Subcutaneous adipose tissue (tissue), 4 donors: ENCODE results near the gene ATP6V0A1. TPM values are rescaled to one million over a fixed set of nuclear protein-coding genes. Genes with fewer than 3 reads are reported as not detected.

ENCODE experiments used
- total RNA-seq, 4 donors: library from RNA; depleted of rRNA; stranded (reverse); fragments of >200 nt; gene quantifications; one replicate each; pipeline ENCODE4 v1.1.0, GENCODE V29; 2016
- TF ChIP-seq, protein P1 (sequence below): fragments of 450-650 bp; IDR thresholded peaks from one replicate; pipeline ENCODE4 v1.5.1; 2016; ENCODE audit warnings: low read depth, mild to moderate bottlenecking, control low read depth, antibody characterized with exemption, moderate library complexity

ATP6V0A1 gene
- total RNA-seq, 4 donors from 2014 or later: 53.0 to 113 (median 56.1) TPM

DNA sequence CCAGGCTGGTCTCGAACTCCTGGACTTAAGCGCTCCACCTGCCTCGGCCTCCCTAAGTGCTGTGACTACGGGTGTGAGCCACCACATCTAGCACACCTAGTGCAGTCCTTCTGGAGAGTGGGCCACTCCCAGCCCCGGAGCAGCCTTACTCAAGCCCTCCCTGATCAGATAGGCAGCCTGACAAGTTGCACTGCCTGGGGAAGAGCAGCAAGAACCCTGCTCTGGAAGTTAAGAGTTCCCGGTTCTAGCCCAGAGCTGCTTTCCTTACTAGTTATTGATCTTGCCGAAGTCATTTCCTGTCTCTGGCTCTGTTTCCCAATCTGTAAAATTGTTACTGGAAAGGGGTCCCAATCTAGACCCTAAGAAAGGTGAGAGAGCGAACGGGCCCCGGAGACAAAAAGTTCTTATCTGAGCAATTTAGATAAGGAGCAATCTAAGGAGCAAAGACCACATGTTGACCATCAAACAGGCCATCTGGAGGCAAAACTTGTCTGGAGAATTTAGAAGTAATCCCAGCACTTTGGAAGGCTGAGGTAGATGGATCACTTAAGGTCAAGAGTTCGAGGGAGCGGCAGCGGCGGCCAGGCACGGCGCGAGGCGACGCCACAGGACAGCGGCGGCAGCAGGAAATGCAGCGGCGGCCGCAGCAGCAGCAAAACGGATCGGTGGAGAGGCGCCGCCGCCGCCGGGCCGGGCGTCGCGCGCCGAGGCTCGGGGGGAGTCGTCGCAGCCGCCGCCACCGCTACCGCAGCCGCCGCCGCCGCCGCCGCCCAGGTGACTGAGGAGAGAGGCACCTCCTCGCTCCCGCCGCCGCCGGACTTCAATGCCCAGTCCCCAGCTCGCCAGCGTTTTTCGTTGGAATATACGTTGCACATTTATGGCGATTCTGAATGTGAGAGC is 73.0 kb downstream of the ATP6V0A1 start:
- TF ChIP-seq, protein P1, sequence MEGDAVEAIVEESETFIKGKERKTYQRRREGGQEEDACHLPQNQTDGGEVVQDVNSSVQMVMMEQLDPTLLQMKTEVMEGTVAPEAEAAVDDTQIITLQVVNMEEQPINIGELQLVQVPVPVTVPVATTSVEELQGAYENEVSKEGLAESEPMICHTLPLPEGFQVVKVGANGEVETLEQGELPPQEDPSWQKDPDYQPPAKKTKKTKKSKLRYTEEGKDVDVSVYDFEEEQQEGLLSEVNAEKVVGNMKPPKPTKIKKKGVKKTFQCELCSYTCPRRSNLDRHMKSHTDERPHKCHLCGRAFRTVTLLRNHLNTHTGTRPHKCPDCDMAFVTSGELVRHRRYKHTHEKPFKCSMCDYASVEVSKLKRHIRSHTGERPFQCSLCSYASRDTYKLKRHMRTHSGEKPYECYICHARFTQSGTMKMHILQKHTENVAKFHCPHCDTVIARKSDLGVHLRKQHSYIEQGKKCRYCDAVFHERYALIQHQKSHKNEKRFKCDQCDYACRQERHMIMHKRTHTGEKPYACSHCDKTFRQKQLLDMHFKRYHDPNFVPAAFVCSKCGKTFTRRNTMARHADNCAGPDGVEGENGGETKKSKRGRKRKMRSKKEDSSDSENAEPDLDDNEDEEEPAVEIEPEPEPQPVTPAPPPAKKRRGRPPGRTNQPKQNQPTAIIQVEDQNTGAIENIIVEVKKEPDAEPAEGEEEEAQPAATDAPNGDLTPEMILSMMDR: no peak

DNA sequence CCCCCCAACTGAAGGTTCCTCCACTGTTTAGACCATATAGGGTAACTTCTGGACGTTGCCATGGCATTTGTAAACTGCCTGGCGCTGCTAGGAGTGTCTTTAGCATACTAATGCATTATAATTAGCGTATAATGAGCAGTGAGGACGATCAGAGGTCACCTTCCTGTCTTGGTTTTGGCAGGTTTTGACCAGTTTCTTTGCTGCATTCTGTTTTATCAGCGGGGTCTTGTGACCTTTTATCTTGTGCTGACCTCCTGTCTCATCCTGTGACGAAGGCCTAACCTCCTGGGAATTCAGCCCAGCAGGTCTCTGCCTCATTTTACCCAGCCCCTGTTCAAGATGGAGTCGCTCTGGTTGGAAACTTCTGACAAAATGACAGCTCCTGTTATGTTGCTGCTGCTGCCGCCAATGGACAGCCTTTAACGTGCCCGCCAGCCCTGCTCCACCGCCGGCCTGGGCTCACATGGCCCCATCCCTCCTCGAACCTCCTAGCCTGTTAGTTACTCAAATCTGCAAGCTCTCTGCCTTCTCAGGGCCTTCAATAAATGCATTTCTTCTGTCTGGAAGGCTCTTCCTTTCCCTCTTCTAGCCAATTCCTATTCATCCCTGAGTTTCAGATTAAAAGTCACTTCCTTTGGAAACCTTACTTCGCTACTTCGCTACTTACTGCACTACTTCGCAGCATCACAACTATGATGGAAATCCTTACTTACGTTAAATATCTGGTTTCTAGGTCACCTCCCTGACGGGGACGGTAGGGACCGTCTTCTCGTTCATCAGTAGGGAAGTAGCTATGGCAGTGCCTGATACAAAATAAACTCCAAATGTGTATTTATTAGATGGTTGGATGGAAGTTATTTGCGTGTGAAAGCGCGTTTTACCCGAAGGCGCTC is 76.7 kb downstream of the ATP6V0A1 start:
- TF ChIP-seq, protein P1: no peak

DNA sequence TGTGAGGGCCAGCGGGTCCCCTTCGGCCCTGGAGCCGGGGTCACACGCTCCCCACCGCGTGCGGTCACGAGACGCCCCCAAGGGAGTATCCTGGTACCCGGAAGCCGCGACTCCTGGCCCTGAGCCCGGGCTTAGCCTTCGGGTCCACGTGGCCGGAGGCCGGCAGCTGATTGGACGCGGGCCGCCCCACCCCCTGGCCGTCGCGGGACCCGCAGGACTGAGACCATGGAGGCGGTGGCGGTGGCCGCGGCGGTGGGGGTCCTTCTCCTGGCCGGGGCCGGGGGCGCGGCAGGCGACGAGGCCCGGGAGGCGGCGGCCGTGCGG is 77.3 kb downstream of the ATP6V0A1 start, which contains the start of gene NAGLU:
Gene NAGLU (plus strand): TSS at position 194 of the 324 bp plus-strand sequence. CDS start 32 bp downstream, at position 226.
- TF ChIP-seq, protein P1: no peak

DNA sequence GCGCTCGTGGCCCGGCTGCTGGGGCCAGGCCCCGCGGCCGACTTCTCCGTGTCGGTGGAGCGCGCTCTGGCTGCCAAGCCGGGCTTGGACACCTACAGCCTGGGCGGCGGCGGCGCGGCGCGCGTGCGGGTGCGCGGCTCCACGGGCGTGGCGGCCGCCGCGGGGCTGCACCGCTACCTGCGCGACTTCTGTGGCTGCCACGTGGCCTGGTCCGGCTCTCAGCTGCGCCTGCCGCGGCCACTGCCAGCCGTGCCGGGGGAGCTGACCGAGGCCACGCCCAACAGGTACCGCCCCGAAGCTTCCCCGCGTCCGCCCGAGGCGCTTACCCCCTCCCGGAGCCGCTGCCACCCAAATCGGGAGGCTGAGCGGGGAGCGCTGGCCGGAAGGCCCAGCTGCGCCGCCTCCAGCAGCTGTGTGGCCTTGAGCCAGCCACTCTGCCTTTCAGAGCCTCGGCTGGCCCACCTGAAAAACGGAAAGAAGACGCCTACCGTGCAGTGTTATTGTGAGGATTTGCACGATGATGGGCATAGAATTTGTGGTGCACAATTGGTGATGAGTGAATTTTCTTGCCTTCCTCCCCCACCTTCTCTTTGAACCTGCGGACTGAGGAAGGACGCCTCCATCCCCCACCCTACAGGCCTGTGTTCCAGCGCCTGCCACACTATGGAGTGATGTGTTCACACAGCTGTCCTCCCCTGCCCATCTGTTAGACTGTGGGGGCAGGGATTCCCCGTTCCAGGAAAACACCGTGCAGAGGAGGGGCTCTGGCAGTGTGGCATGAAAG is 77.9 kb downstream of the ATP6V0A1 start:
- TF ChIP-seq, protein P1: no peak

DNA sequence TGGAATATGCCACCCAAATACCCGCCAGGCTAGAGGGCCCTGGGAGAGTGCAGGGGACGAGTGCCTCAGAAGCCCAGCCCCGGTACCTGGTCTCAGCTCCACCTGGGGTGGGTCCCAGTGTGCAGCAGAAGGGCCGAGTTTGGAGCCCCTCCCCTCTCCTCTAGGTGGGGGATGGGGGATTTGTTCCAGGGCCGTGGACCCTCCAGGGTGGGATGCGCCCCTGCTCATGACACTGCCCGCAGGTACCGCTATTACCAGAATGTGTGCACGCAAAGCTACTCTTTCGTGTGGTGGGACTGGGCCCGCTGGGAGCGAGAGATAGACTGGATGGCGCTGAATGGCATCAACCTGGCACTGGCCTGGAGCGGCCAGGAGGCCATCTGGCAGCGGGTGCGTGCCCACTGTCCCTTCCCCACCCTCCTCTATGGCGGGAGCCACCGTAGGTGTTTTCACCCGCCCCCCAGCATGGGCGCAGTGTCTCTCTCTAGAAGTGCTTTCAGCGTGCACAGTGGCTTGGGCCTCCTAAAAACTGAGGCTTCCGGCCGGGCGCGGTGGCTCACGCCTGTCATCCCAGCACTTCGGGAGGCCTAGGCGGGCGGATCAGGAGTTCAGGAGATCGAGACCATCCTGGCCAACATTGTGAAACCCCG is 78.6 kb downstream of the ATP6V0A1 start:
- TF ChIP-seq, protein P1: no peak

DNA sequence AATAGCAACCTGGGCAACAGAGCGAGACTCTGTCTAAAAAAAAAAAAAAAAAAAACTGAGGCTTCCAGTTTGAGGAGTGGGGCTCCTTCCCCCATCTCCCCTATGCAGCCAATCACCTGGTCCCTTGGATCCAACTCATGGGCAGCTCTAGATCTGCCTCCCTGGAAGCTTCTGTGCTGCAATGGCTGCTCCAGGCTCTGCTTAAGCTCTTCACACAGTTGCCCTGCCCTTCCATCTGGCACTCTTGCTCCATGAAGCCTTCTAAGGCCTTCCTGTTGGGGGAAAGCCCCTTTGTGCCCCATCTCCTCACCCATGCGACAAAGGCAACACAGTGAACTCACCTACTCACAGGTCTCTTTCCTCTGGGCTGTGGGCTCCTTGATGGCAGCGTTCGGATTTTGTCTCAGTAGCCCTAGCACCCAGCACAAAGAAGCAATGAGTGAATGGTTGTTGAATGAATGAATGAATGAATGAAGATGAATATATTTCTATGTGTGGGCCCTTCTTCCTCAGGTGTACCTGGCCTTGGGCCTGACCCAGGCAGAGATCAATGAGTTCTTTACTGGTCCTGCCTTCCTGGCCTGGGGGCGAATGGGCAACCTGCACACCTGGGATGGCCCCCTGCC is 79.3 kb downstream of the ATP6V0A1 start:
- TF ChIP-seq, protein P1: no peak
